ENCODE data around the gene STPG2.

- TF ChIP-seq CTCF (IDR thresholded peaks at IDR 0.05 in 8 of 11, conservative IDR thresholded peaks at IDR 0.05 in 3 of 11), result no peak
- TF ChIP-seq POLR2A (IDR thresholded peaks at IDR 0.05), result no peak
Measured at GRCh38 chr4:97978791-97979488, 164.3 kb downstream of the STPG2 start.

Measured in spleen (tissue), 7 donors.